Transverse colon (tissue), 4 donors: Measurements from ENCODE around the gene PITX1. TPM values are rescaled to one million over a fixed set of nuclear protein-coding genes. Genes with fewer than 3 reads are reported as not detected.

Experiments
- DNase-seq: peaks from one replicate; pipeline ENCODE4 v3.0.0-alpha.2; 2019
- H3K27ac ChIP-seq, 4 donors: fragments of 200-600 bp; sonication (generic); 2 replicates each; pipeline ENCODE4 v1.5.1; 2016 to 2018; ENCODE audit warnings: inconsistent platforms in 4 of 4
- H3K27me3 ChIP-seq: fragments of 200-600 bp; sonication (generic); 2 replicates; pipeline ENCODE4 v1.5.1; 2017; ENCODE audit warnings: inconsistent platforms
- H3K36me3 ChIP-seq, 4 donors: fragments of 200-600 bp; sonication (generic); 2 replicates each; pipeline ENCODE4 v1.5.1; 2017 to 2019; ENCODE audit warnings: inconsistent platforms in 4 of 4
- H3K4me1 ChIP-seq, 4 donors: fragments of 200-600 bp; sonication (generic); 2 replicates each; pipeline ENCODE4 v1.5.1; 2017 to 2020; ENCODE audit warnings: inconsistent platforms in 4 of 4
- H3K4me3 ChIP-seq, 4 donors: fragments of 200-600 bp; sonication (generic); 1 replicate in 1 of 4; 2 replicates in 3 of 4; pipeline versions ENCODE4 v1.5.1 to v1.6.1; 2017 to 2019; ENCODE audit warnings: inconsistent platforms in 4 of 4
- H3K9me3 ChIP-seq, 2 donors: fragments of 200-600 bp; sonication (generic); 2 replicates each; pipeline ENCODE4 v1.5.1; 2017 to 2019; ENCODE audit warnings: inconsistent platforms in 2 of 2
- EP300 ChIP-seq: sonication (generic); formaldehyde crosslinking; IDR thresholded peaks from one replicate; pipeline ENCODE4 v1.6.1; 2017; ENCODE audit warnings: antibody characterized with exemption, low read depth
- POLR2A ChIP-seq: fragments of 450-650 bp; IDR thresholded peaks from one replicate; pipeline ENCODE4 v1.6.1; 2016; ENCODE audit warnings: antibody characterized with exemption, mild to moderate bottlenecking, moderate library complexity
- POLR2AphosphoS5 ChIP-seq, 3 donors: sonication (generic); formaldehyde crosslinking; IDR thresholded peaks; one replicate each; pipeline ENCODE4 v1.6.1; 2016; ENCODE audit warnings: antibody characterized with exemption in 3 of 3
- WGBS, 2 donors: methylation state at CpG; one replicate each; pipeline ENCODE4 v1.1.5; 2018; ENCODE audit warnings: low coverage in 1 of 2; 5-methylcytosine and 5-hydroxymethylcytosine counted together
- in situ Hi-C, 4 donors: fragments of 200-750 bp; cut with MboI; loops; one replicate each; pipeline versions ENCODE4 v1.15.0 to v1.15.1; 2017; ENCODE audit warnings: low sequenced_read_pairs in 3 of 4, low pct_ligation_motif_present in 1 of 4, low pct_unique_long_range_greater_than_20kb in 1 of 4
- intact Hi-C: fragments of 100-400 bp; cut with DNase I; formaldehyde crosslinking; loops from one replicate; pipeline ENCODE4 v1.15.1; 2023; ENCODE audit warnings: low total_unique reads
- total RNA-seq, 4 donors: library from RNA; depleted of rRNA; stranded (reverse); fragments of >200 nt; gene quantifications; one replicate each; pipeline ENCODE4 v1.1.0, GENCODE V29; 2016
- TF ChIP-seq, protein P1 (sequence below), 5 experiments: fragments of 200-600 bp in 3 of 5; fragments of 450-650 bp in 2 of 5; sonication (generic) in 3 of 5; IDR thresholded peaks; 1 replicate in 2 of 5; 2 replicates in 3 of 5; pipeline ENCODE4 v1.5.1; 2016 to 2017; ENCODE audit warnings: antibody characterized with exemption in 5 of 5, inconsistent platforms in 3 of 5, mild to moderate bottlenecking in 2 of 5, moderate library complexity in 1 of 5

The PITX1 gene
- total RNA-seq, 4 donors from 2014 or later = 3.7 to 13.9 (median 8.4) TPM

- H3K27me3 ChIP-seq = no peaks in the 10 kb centered on the region
- no peaks in the 10 kb centered on the region for H3K9me3 ChIP-seq
- no peak for DNase-seq
- H3K36me3 ChIP-seq = no peaks in the 10 kb centered on the region
- intact Hi-C loops (no loop called here), in situ Hi-C loops (no loop called here)
- H3K4me1 ChIP-seq = no peaks in the 10 kb centered on the region
- TF ChIP-seq, protein P1, sequence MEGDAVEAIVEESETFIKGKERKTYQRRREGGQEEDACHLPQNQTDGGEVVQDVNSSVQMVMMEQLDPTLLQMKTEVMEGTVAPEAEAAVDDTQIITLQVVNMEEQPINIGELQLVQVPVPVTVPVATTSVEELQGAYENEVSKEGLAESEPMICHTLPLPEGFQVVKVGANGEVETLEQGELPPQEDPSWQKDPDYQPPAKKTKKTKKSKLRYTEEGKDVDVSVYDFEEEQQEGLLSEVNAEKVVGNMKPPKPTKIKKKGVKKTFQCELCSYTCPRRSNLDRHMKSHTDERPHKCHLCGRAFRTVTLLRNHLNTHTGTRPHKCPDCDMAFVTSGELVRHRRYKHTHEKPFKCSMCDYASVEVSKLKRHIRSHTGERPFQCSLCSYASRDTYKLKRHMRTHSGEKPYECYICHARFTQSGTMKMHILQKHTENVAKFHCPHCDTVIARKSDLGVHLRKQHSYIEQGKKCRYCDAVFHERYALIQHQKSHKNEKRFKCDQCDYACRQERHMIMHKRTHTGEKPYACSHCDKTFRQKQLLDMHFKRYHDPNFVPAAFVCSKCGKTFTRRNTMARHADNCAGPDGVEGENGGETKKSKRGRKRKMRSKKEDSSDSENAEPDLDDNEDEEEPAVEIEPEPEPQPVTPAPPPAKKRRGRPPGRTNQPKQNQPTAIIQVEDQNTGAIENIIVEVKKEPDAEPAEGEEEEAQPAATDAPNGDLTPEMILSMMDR (IDR thresholded peaks at IDR 0.05) = no peak
- no peak for TF ChIP-seq POLR2AphosphoS5 (IDR thresholded peaks at IDR 0.05)
- no peak for TF ChIP-seq EP300
- TF ChIP-seq POLR2A = no peak
- WGBS, 2 donors = 76 to 80% methylated on average over 3 of the region's 3 CpGs
- no peak overlapping the region for H3K4me3 ChIP-seq
- no peak overlapping the region for H3K27ac ChIP-seq
Observed at GRCh38 chr5:134989266-134989830, 44.7 kb downstream of the PITX1 start.

DNA sequence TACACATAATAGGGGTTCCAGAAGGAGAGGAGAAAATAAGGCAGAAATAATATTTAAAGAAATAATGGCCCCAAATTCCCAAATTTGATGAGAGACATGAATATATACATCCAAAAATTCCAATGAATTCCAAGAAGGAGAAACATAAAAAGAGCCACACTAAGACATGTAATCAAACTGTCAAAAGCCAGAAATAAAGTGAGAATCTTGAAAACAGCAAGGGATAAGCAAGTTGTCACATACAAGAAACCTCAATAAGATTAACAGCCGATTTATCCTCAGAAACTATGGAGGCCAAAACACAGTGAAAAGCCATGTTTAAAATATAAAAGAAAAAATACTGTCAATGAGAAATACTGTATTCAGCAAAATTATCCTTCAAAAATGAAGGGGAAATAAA lies 51.8 kb downstream of the PITX1 start:
- H3K9me3 ChIP-seq = peaks cover 22 to 26% of the 10 kb centered on the region in 2 donors
- WGBS, 2 donors = 97 to 100% methylated on average over 1 of the region's 1 CpG
- TF ChIP-seq, protein P1 (IDR thresholded peaks at IDR 0.05) = no peak
- TF ChIP-seq POLR2AphosphoS5 (IDR thresholded peaks at IDR 0.05) = no peak
- TF ChIP-seq EP300 = no peak
- TF ChIP-seq POLR2A = no peak
- H3K36me3 ChIP-seq = no peaks in the 10 kb centered on the region
- H3K4me1 ChIP-seq = no peaks in the 10 kb centered on the region
- H3K27me3 ChIP-seq = no peaks in the 10 kb centered on the region
- no peak overlapping the region for H3K4me3 ChIP-seq
- in situ Hi-C loops = no loop called here
- no peak for DNase-seq
- intact Hi-C loops = no loop called here
- H3K27ac ChIP-seq = no peak overlapping the region

DNA sequence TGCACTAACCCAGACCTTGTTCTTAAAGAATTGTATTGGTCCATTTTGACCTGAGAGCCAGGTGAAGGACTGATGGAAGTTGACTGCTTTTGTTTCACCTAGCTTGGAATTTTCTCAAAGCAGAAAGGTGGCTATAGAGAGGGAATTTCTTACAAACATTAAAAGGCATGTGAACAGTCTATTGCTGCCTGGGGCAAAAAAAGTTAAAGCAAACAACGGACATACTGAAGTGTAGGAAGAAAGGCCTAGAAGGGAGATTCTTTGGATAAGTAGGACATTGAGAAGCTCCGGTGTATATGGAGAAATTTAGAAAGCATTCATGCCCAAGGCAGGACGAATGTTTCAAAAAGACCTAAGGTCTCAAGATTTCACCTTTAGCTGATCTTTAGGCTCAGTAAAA lies 54.6 kb downstream of the PITX1 start:
- 92 to 96% methylated on average over 3 of the region's 3 CpGs for WGBS, 2 donors
- TF ChIP-seq POLR2AphosphoS5 (IDR thresholded peaks at IDR 0.05) (no peak), EP300 (no peak), POLR2A (no peak)
- TF ChIP-seq, protein P1 (IDR thresholded peaks at IDR 0.05) = no peak
- Histone ChIP-seq H3K4me1 (no peaks in the 10 kb centered on the region), H3K27ac (no peak overlapping the region), H3K36me3 (no peaks in the 10 kb centered on the region), H3K27me3 (no peaks in the 10 kb centered on the region), H3K9me3 (peaks cover 22 to 30% of the 10 kb centered on the region in 2 donors), H3K4me3 (no peak overlapping the region)
- intact Hi-C loops (no loop called here), in situ Hi-C loops (no loop called here)
- DNase-seq = no peak

Other genes with a start within 250 kb of the PITX1 start
- gene C5orf24, start 188.3 kb downstream of the PITX1 start, total RNA-seq = 10 to 100 TPM; 22.8 to 41.9 (median 34.9) TPM
- 10 to 100 TPM; 26.3 to 81.9 (median 45.6) TPM for gene TXNDC15, start 159.9 kb downstream of the PITX1 start, total RNA-seq
- 10 to 100 TPM in 3 of 4 donors, 1 to 10 TPM in 1; 6.4 to 28.9 (median 11.6) TPM for gene PCBD2, start 129.1 kb downstream of the PITX1 start, total RNA-seq
- 1 to 10 TPM in 2 of 4 donors, under 1 TPM in 1, not detected in 1; 0.32 to 4.1 (median 1.1) TPM for gene CATSPER3, start 66.3 kb downstream of the PITX1 start, total RNA-seq